ENCODE results near the gene LMX1B.

DNA sequence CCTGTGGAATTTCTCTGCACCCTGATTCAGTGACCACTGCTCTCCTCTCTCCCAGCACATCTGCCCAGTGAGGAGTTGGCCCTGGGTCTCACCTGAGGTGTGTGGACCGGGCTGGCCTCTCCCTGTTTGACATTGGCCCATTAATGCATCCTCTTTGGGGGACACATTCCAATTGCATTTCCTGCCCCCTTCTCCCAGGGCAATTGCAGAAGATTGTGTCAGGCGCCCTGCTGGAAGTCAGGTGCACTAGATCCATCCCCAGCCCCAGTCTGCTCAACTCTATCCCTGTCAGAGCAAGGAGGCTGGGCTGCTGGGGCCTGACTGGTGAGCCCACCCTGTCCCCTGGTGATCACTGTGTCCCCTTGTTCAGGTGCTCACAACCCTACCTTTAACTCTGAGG lies 84.5 kb downstream of the LMX1B start:
- TF ChIP-seq, protein P1, sequence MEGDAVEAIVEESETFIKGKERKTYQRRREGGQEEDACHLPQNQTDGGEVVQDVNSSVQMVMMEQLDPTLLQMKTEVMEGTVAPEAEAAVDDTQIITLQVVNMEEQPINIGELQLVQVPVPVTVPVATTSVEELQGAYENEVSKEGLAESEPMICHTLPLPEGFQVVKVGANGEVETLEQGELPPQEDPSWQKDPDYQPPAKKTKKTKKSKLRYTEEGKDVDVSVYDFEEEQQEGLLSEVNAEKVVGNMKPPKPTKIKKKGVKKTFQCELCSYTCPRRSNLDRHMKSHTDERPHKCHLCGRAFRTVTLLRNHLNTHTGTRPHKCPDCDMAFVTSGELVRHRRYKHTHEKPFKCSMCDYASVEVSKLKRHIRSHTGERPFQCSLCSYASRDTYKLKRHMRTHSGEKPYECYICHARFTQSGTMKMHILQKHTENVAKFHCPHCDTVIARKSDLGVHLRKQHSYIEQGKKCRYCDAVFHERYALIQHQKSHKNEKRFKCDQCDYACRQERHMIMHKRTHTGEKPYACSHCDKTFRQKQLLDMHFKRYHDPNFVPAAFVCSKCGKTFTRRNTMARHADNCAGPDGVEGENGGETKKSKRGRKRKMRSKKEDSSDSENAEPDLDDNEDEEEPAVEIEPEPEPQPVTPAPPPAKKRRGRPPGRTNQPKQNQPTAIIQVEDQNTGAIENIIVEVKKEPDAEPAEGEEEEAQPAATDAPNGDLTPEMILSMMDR (IDR thresholded peaks at IDR 0.05): no peak
- TF ChIP-seq EP300 (IDR thresholded peaks at IDR 0.05): no peak

Data from sigmoid colon (tissue), 4 donors.